ENCODE measurements around the gene P3H4. TPM values are rescaled to one million over a fixed set of nuclear protein-coding genes. Genes with fewer than 3 reads are reported as not detected.
"Not testable (repeated sequence)": the region's sequence is repeated elsewhere in the genome, so short reads cannot be mapped to it uniquely, and the experiment has no call there.

The P3H4 gene
- polyA plus RNA-seq, 2 donors: 1.7 TPM

DNA sequence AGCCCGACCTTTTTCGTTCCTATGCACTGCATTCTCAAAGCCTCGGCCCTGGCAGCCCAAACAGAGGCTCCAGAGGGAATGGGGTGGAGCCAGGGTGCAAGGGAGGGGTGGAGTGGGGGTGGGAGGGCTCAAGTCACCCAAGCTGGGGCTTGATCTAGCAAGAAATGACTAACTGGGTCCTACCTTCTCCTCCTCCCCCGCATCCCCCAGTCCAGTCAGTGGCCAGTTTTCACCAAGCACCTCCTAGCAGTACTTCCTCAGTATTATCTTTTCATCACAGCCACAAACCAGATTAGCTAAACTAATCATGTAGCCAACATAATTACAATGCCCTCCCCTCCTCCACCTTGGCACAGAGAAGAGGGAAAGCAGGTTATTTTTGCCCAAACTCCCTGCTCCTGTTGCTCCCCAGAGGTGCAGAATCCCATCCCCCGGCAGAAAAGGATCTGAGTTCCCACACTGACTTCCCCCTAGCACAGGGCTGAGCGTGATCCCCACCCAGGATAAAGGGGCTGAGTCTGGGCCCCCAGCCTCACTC, 27.5 kb downstream of the P3H4 start:
- H3K27me3 ChIP-seq (ENCODE audit: control insufficient read depth in 1 of 2, insufficient read depth in 2 of 2, low read length in 2 of 2): no peaks in the 10 kb centered on the region
- no peaks in the 10 kb centered on the region for H3K36me3 ChIP-seq (ENCODE audit: control insufficient read depth in 2 of 2, insufficient read depth in 2 of 2, low read length in 1 of 2)
- no peaks in the 10 kb centered on the region for H3K9me3 ChIP-seq (ENCODE audit: control insufficient read depth in 2 of 2, insufficient read depth in 1 of 2, low read depth in 1 of 2, low read length in 1 of 2)
- peak overlapping the region; percentile 60 to 88 for H3K4me3 ChIP-seq (ENCODE audit: low read depth in 1 of 2, low read length in 2 of 2)
- peak overlapping the region; percentile 97 to 98 for H3K27ac ChIP-seq (ENCODE audit: low read depth in 2 of 2, low read length in 1 of 2)
- 29 to 32% methylated on average over 5 to 6 of the region's 6 CpGs for WGBS, 2 donors
- H3K4me1 ChIP-seq (ENCODE audit: control insufficient read depth in 2 of 2, insufficient read depth in 2 of 2, low read length in 1 of 2): peaks cover 2 to 9% of the 10 kb centered on the region in 2 donors

DNA sequence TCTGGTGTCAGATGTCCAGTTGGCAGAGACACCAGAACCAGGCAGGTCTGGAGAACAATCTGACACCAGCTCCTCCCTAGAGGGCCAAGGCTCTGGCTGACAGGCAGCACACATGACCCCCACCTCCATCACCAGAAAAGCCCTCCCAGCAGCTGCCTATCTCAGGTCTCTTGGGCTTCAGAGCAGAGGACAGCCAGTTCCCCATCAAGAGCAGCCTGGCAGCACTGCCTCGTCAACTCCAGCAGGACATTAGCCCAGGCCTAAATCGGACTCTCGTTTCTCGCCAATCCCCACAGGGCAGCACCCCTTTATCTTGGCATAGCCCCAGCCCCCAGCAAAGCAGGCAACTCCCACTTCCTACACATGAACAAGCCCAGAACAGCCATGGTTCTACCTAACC, 29.6 kb downstream of the P3H4 start:
- Histone ChIP-seq H3K36me3 (ENCODE audit: control insufficient read depth in 2 of 2, insufficient read depth in 2 of 2, low read length in 1 of 2) (peaks cover 0 to 1% of the 10 kb centered on the region in 2 donors), H3K27me3 (ENCODE audit: control insufficient read depth in 1 of 2, insufficient read depth in 2 of 2, low read length in 2 of 2) (no peaks in the 10 kb centered on the region), H3K4me3 (ENCODE audit: low read depth in 1 of 2, low read length in 2 of 2) (peak overlapping the region; percentile 35 to 60), H3K27ac (ENCODE audit: low read depth in 2 of 2, low read length in 1 of 2) (peak overlapping the region; percentile 93 to 98), H3K9me3 (ENCODE audit: control insufficient read depth in 2 of 2, insufficient read depth in 1 of 2, low read depth in 1 of 2, low read length in 1 of 2) (no peaks in the 10 kb centered on the region), H3K4me1 (ENCODE audit: control insufficient read depth in 2 of 2, insufficient read depth in 2 of 2, low read length in 1 of 2) (peaks cover 3 to 13% of the 10 kb centered on the region in 2 donors)
- WGBS, 2 donors: 35 to 48% methylated on average over 4 of the region's 4 CpGs

DNA sequence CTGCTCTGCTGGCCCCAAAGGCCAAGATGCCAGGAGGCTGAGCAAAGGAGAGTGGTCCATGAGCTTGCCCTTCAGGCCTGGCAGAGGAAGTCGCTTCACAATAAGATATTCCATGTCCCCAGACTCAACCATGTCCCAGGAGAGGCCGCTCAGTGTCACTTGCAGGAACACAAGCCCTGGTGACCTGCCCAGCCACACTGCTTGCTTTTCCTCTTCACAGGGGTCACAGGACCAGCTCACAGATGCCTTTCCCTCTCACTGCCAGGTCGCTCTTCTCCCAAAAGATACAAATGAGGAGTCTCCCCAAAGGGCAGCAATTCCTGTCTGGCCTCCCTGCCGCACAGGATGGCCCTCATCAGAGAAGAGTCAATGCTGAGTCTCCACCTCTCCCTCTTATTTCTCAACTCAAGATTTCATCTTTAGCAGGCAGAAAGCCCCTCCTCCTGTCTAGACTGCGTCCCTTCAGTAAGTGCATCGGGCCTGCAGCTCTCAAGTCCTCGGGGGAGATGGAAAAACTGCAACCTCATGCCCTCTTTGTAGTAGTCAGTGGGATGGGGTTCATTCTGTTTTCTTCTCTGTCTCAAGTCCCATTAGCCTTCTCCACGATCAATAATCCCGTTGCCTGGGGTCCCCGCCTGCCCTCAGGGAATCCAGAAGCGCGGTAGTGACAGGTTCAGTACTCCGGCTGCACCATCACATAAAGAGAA, 30.2 kb downstream of the P3H4 start:
- Histone ChIP-seq H3K4me1 (ENCODE audit: control insufficient read depth in 2 of 2, insufficient read depth in 2 of 2, low read length in 1 of 2) (peaks cover 5 to 15% of the 10 kb centered on the region in 2 donors), H3K9me3 (ENCODE audit: control insufficient read depth in 2 of 2, insufficient read depth in 1 of 2, low read depth in 1 of 2, low read length in 1 of 2) (no peaks in the 10 kb centered on the region), H3K27ac (ENCODE audit: low read depth in 2 of 2, low read length in 1 of 2) (peak overlapping the region; percentile 93 to 98), H3K36me3 (ENCODE audit: control insufficient read depth in 2 of 2, insufficient read depth in 2 of 2, low read length in 1 of 2) (peaks cover 0 to 4% of the 10 kb centered on the region in 2 donors), H3K4me3 (ENCODE audit: low read depth in 1 of 2, low read length in 2 of 2) (peak overlapping the region; percentile 35 to 60), H3K27me3 (ENCODE audit: control insufficient read depth in 1 of 2, insufficient read depth in 2 of 2, low read length in 2 of 2) (no peaks in the 10 kb centered on the region)
- 50 to 55% methylated on average over 13 of the region's 13 CpGs for WGBS, 2 donors

DNA sequence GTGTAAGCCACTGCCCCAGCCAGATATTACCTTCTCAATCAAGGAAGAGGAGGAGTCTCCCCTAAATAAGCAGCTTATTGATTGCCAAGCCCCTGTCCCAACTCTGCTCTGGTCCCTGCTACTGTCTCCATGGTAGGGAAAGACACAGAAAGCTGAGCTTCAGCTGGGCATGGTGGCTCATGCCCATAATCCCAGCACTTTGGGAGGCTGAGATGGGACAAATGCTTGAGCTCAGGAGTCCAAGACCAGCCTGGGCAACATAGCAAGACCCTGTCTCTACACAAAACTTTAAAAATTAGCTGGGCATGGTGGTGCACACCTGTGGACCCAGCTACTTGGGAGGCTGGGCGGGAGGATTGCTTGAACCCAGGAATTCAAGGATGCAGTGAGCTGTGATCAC, 31.8 kb downstream of the P3H4 start:
- H3K4me3 ChIP-seq (ENCODE audit: low read depth in 1 of 2, low read length in 2 of 2): peak overlapping the region in 1 of 2 donors; percentile 1
- H3K9me3 ChIP-seq (ENCODE audit: control insufficient read depth in 2 of 2, insufficient read depth in 1 of 2, low read depth in 1 of 2, low read length in 1 of 2): no peaks in the 10 kb centered on the region
- H3K27ac ChIP-seq (ENCODE audit: low read depth in 2 of 2, low read length in 1 of 2): peak overlapping the region; percentile 72 to 85
- 81 to 94% methylated on average over 1 of the region's 1 CpG for WGBS, 2 donors
- no peaks in the 10 kb centered on the region for H3K27me3 ChIP-seq (ENCODE audit: control insufficient read depth in 1 of 2, insufficient read depth in 2 of 2, low read length in 2 of 2)
- peaks cover 0 to 10% of the 10 kb centered on the region in 2 donors for H3K36me3 ChIP-seq (ENCODE audit: control insufficient read depth in 2 of 2, insufficient read depth in 2 of 2, low read length in 1 of 2)
- peaks cover 10 to 27% of the 10 kb centered on the region in 2 donors for H3K4me1 ChIP-seq (ENCODE audit: control insufficient read depth in 2 of 2, insufficient read depth in 2 of 2, low read length in 1 of 2)

DNA sequence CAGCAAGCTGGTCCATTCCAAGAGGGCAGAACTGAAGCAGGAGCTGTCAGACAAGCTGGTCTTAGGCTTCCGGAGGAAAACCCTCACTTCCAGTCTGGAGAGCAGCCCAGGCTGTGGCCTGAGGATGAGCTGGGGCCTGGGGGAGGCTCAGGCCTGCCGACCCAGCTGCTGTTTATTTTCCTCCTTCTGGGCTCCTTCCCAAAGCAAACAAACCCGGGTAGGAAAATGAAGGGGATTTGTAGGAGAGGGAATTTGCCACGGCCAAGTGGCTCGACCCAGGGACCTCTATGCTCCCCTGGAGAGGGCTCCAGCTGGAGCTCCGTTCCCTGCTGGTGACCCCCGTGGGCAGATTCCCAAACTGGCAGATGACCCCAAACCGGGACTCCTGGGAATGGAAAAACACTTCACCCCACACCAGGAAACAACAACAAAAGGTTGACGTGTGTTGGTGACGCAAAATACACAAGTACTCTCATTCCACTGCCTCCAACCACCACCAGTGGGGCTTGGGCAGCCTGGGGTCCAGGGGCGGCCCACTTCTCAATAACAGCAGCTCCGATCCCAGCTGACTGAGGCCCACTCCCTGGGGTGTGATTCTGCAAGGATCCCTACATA, 34.1 kb downstream of the P3H4 start:
- H3K4me3 ChIP-seq (ENCODE audit: low read depth in 1 of 2, low read length in 2 of 2): peak overlapping the region in 1 of 2 donors; percentile 24
- H3K27ac ChIP-seq (ENCODE audit: low read depth in 2 of 2, low read length in 1 of 2): peak overlapping the region; percentile 82 to 96
- H3K9me3 ChIP-seq (ENCODE audit: control insufficient read depth in 2 of 2, insufficient read depth in 1 of 2, low read depth in 1 of 2, low read length in 1 of 2): no peaks in the 10 kb centered on the region
- H3K4me1 ChIP-seq (ENCODE audit: control insufficient read depth in 2 of 2, insufficient read depth in 2 of 2, low read length in 1 of 2): peaks cover 13 to 37% of the 10 kb centered on the region in 2 donors
- no peaks in the 10 kb centered on the region for H3K27me3 ChIP-seq (ENCODE audit: control insufficient read depth in 1 of 2, insufficient read depth in 2 of 2, low read length in 2 of 2)
- 14 to 17% methylated on average over 12 of the region's 12 CpGs for WGBS, 2 donors
- peaks cover 0 to 12% of the 10 kb centered on the region in 2 donors for H3K36me3 ChIP-seq (ENCODE audit: control insufficient read depth in 2 of 2, insufficient read depth in 2 of 2, low read length in 1 of 2)

DNA sequence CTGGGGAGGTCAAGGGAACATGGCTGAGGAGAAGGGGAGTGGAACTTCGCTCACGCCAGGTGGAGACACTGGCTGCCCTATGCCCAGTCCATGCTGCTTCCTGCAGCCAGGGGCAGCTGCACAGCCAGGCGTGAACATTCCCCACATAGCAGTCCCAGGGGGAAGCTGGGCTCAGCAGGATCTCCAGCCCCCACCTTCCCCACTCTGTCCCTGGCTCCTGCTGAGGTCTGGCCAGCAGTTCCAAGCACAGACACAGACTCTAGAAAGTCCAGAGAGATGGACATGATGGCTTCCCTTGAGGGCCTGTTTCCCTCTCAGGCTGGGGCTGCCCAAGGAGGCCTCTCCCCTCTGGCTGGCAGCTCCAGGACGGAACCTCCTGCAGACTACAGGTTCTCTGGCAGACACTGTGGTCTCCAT, 34.6 kb downstream of the P3H4 start:
- Histone ChIP-seq H3K9me3 (ENCODE audit: control insufficient read depth in 2 of 2, insufficient read depth in 1 of 2, low read depth in 1 of 2, low read length in 1 of 2) (no peaks in the 10 kb centered on the region), H3K27ac (ENCODE audit: low read depth in 2 of 2, low read length in 1 of 2) (peak overlapping the region; percentile 82 to 96), H3K4me3 (ENCODE audit: low read depth in 1 of 2, low read length in 2 of 2) (peak overlapping the region; percentile 14 to 24), H3K27me3 (ENCODE audit: control insufficient read depth in 1 of 2, insufficient read depth in 2 of 2, low read length in 2 of 2) (no peaks in the 10 kb centered on the region), H3K36me3 (ENCODE audit: control insufficient read depth in 2 of 2, insufficient read depth in 2 of 2, low read length in 1 of 2) (peaks cover 0 to 15% of the 10 kb centered on the region in 2 donors), H3K4me1 (ENCODE audit: control insufficient read depth in 2 of 2, insufficient read depth in 2 of 2, low read length in 1 of 2) (peaks cover 15 to 41% of the 10 kb centered on the region in 2 donors)
- WGBS, 2 donors: 28 to 49% methylated on average over 4 of the region's 4 CpGs

DNA sequence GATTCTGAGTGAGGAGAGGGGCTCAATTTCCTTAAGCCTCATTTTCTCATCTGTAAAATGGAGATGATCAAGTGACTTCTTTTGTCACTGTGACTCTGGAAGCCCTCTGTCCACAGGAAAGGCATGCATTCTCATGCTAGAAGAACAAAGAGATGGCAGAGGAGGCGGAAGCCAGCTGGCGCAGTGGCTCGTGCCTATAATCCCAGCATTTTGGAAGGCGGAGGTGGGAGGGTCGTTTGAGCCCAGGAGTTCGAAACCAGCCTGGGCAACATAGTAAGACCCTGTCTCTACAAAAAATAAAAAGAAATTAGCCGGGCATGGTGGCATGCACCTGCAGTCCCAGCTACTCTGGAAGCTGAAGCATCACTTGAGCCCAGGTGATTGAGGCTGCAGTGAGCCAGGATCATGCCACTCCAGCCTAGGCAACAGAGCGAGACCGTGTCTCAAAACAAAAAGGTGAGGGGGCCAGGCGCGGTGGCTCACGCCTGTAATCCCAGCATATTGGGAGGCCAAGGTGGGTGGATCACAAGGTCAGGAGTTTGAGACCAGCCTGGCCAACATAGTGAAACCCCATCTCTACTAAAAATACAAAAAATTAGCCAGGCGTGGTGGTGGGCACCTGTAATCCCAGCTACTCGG, 35.4 kb downstream of the P3H4 start:
- Histone ChIP-seq H3K36me3 (ENCODE audit: control insufficient read depth in 2 of 2, insufficient read depth in 2 of 2, low read length in 1 of 2) (peaks cover 0 to 21% of the 10 kb centered on the region in 2 donors), H3K27ac (ENCODE audit: low read depth in 2 of 2, low read length in 1 of 2) (peak overlapping the region; percentile 96 to 99), H3K4me3 (ENCODE audit: low read depth in 1 of 2, low read length in 2 of 2) (peak overlapping the region in 1 of 2 donors; percentile 11), H3K4me1 (ENCODE audit: control insufficient read depth in 2 of 2, insufficient read depth in 2 of 2, low read length in 1 of 2) (peaks cover 15 to 45% of the 10 kb centered on the region in 2 donors)
- H3K27me3 ChIP-seq (ENCODE audit: control insufficient read depth in 1 of 2, insufficient read depth in 2 of 2, low read length in 2 of 2); H3K9me3 ChIP-seq (ENCODE audit: control insufficient read depth in 2 of 2, insufficient read depth in 1 of 2, low read depth in 1 of 2, low read length in 1 of 2): not testable (repeated sequence)
- WGBS, 2 donors: 60 to 73% methylated on average over 14 of the region's 14 CpGs

DNA sequence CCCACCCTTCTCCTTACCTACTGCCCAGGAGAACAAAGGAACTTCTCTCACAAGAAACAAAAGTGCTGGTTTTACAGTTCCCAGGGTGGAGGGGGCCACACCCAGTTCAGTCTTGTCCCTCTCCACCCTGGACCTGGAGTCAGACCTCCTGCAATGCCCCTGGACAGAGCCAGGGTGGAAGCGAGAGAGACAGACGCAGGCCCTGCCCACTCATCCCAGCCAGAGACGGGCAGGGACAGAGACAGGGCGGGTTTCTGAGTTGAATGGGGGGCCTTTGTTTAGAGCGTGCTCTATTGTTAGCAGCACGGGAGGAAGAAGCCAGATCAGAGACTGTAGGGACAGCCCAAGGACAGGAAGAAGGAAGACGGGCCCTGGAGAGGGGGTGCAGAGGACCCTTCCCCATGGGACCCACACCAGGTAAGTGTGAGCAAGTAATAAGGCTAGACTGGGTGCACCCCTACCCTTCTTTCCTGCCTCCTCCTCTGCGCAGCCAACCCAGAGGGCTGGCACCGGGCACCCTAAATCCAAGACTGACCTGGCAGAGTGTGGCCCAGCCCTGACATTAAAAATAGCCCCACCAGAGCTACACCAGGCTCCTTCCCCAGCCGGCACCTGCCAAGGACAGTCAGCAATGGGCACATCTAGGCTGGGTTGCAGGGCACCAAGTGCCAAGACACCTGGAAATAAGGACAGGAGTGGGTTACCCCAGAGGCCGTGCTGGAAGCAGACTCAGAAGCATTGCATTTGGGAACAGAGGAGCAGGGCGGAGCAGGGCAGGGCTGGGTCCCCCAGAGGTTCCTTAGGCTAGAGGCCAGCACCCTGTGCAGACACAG, 36.1 kb downstream of the P3H4 start:
- Histone ChIP-seq H3K9me3 (ENCODE audit: control insufficient read depth in 2 of 2, insufficient read depth in 1 of 2, low read depth in 1 of 2, low read length in 1 of 2) (no peaks in the 10 kb centered on the region), H3K4me3 (ENCODE audit: low read depth in 1 of 2, low read length in 2 of 2) (peak overlapping the region in 1 of 2 donors; percentile 11), H3K27me3 (ENCODE audit: control insufficient read depth in 1 of 2, insufficient read depth in 2 of 2, low read length in 2 of 2) (no peaks in the 10 kb centered on the region), H3K4me1 (ENCODE audit: control insufficient read depth in 2 of 2, insufficient read depth in 2 of 2, low read length in 1 of 2) (peaks cover 15 to 48% of the 10 kb centered on the region in 2 donors), H3K27ac (ENCODE audit: low read depth in 2 of 2, low read length in 1 of 2) (peak overlapping the region; percentile 96 to 99), H3K36me3 (ENCODE audit: control insufficient read depth in 2 of 2, insufficient read depth in 2 of 2, low read length in 1 of 2) (peaks cover 0 to 26% of the 10 kb centered on the region in 2 donors)
- WGBS, 2 donors: 49 to 55% methylated on average over 12 of the region's 12 CpGs

DNA sequence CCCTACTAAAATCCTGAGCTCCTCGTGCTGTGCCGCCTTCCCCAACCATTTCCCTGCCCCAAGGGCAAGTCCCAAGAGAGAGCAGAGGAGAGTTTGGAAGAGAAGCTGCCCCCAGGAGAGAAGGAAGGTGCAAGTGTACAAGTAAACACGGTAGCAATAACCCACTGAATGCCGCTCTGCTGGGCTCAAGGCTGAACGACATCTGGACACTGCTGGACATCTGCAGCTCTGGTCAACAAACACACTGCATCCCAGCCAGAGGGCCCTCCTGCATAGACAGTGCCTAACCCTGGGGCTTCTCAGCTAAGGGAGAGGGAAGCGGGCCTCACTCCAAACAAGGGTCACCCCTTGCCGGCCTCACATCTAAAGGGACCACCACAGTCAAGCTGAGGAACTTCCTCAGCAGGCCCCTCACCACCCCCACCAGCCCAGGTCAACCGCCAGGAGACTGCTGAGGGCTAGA, 38.0 kb downstream of the P3H4 start:
- Histone ChIP-seq H3K27ac (ENCODE audit: low read depth in 2 of 2, low read length in 1 of 2) (peak overlapping the region; percentile 96 to 99), H3K4me3 (ENCODE audit: low read depth in 1 of 2, low read length in 2 of 2) (peak overlapping the region; percentile 12 to 14), H3K9me3 (ENCODE audit: control insufficient read depth in 2 of 2, insufficient read depth in 1 of 2, low read depth in 1 of 2, low read length in 1 of 2) (no peaks in the 10 kb centered on the region), H3K36me3 (ENCODE audit: control insufficient read depth in 2 of 2, insufficient read depth in 2 of 2, low read length in 1 of 2) (peaks cover 0 to 41% of the 10 kb centered on the region in 2 donors), H3K27me3 (ENCODE audit: control insufficient read depth in 1 of 2, insufficient read depth in 2 of 2, low read length in 2 of 2) (no peaks in the 10 kb centered on the region), H3K4me1 (ENCODE audit: control insufficient read depth in 2 of 2, insufficient read depth in 2 of 2, low read length in 1 of 2) (peaks cover 15 to 51% of the 10 kb centered on the region in 2 donors)
- WGBS, 2 donors: 43 to 45% methylated on average over 8 of the region's 8 CpGs

Measured in esophagus (tissue), 2 donors.